Measurements from ENCODE around the gene BAHCC1. TPM values are rescaled to one million over a fixed set of nuclear protein-coding genes. Genes with fewer than 3 reads are reported as not detected.

BAHCC1 gene
- total RNA-seq, 1 donor from 2014 or later: 74.3 TPM

DNA sequence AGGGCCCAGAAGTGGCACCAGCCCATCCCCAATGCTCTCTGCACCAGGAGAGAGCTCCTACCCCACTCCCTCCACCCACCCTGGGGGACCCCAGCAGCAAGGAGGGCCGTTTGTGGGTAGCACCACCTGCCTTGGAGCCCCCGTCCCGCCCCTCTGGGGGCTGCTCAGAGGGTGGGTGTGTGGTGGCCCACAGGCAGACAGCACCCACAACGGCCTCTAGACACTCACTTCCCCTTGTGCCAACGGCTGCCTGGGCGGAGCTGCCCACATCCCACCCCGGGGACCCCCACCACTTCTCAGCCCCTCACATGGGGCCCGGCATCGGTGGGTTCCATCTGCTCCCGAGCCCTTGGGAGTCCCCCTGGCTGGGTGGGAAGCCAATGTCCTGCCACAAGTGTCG lies 33.3 kb downstream of the BAHCC1 start:
- TF ChIP-seq, protein P1, sequence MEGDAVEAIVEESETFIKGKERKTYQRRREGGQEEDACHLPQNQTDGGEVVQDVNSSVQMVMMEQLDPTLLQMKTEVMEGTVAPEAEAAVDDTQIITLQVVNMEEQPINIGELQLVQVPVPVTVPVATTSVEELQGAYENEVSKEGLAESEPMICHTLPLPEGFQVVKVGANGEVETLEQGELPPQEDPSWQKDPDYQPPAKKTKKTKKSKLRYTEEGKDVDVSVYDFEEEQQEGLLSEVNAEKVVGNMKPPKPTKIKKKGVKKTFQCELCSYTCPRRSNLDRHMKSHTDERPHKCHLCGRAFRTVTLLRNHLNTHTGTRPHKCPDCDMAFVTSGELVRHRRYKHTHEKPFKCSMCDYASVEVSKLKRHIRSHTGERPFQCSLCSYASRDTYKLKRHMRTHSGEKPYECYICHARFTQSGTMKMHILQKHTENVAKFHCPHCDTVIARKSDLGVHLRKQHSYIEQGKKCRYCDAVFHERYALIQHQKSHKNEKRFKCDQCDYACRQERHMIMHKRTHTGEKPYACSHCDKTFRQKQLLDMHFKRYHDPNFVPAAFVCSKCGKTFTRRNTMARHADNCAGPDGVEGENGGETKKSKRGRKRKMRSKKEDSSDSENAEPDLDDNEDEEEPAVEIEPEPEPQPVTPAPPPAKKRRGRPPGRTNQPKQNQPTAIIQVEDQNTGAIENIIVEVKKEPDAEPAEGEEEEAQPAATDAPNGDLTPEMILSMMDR (conservative IDR thresholded peaks at IDR 0.05): no peak
- H3K27ac Mint-ChIP-seq: no peak overlapping the region
- no peaks in the 10 kb centered on the region for H3K9me3 Mint-ChIP-seq
- no peaks in the 10 kb centered on the region for H3K4me1 Mint-ChIP-seq (ENCODE audit: unreplicated experiment)
- H3K36me3 Mint-ChIP-seq: no peaks in the 10 kb centered on the region
- DNase-seq (ENCODE audit: extremely low spot score, unreplicated experiment): no peak
- no peak overlapping the region for H3K4me3 Mint-ChIP-seq
- H3K27me3 Mint-ChIP-seq: no peaks in the 10 kb centered on the region

DNA sequence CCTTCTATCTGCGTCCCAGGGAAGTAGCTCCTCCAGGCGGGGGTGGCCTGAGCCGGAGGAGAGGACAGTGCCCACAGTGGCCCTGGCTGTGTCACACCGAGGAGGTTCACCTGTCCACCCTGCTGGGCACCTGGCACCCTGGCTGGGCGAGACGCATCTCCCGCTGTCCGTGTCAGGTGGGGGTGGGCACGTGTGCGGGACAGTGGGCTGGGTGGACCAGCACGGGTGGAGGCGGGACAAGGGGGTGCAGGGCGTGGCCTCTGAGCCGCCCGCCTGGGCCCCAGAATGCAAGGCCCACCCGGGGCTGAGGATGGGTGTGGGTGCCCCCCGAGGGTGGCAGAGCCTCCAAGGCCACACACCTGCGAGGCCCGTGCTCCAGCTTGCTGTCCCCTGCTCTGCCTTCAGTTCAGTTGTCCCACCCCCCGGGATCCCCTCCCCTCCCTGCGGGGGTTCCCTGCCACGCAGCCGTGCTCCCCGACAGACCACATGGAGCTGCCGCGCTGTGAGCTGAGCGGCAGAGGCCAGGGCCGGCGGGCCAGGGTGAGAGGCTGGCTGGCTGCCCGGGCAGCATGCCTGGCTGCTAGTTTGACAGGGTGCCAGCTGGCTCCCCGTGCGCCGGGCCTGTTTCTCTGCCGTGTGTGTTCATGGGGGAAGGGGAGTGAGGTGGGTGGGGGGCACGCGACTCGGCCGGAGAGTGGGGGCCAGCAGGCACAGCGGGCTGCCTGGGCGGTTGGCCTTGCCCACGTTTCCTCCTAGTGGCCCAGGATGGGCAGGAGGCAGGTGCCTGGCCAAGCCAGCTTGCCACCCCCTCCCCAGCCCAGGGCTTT lies 33.9 kb downstream of the BAHCC1 start:
- Mint-ChIP-seq H3K4me3 (no peak overlapping the region), H3K36me3 (no peaks in the 10 kb centered on the region), H3K4me1 (ENCODE audit: unreplicated experiment) (no peaks in the 10 kb centered on the region), H3K27ac (no peak overlapping the region), H3K9me3 (no peaks in the 10 kb centered on the region), H3K27me3 (no peaks in the 10 kb centered on the region)
- TF ChIP-seq, protein P1 (conservative IDR thresholded peaks at IDR 0.05): no peak
- no peak for DNase-seq (ENCODE audit: extremely low spot score, unreplicated experiment)

DNA sequence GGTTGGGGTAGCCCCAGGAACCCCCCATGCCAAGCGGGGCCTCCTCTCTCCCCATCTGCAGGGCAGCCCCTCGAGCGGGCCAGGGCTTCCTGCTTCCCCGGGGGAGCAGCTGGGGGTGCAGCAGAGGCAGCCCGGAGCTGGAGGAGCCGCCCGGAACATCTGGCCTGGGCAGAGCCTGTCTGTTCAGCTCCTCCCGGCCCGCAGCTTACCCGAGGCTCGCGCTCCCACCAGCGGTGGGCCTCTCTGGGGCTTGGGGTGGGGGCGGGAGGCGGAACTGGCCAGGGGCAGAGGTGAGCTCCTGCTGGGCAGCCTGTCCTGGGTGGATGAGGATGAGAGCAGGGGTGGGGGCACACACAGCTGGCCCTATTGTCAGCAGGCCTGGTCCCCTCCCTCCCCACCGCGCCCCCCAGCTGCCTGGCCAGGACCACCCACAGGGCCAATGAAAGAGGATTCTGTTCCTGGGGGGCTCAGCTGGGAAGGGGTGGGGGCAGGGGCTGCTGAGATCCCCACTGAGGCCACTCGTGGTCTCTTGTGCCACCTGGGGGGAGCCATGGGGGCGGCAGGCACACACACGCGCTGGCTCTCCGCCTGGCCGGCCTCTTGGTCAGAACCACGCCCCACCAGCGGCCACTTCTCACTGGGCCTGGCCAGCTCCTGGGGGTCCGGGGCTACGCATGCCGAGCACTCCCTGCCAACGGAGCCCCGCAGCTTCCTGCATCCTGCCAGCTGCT lies 34.7 kb downstream of the BAHCC1 start:
- TF ChIP-seq, protein P1 (conservative IDR thresholded peaks at IDR 0.05): peak; percentile 53
- no peak for DNase-seq (ENCODE audit: extremely low spot score, unreplicated experiment)
- Mint-ChIP-seq H3K9me3 (no peaks in the 10 kb centered on the region), H3K27me3 (no peaks in the 10 kb centered on the region), H3K4me3 (no peak overlapping the region), H3K36me3 (no peaks in the 10 kb centered on the region), H3K4me1 (ENCODE audit: unreplicated experiment) (no peaks in the 10 kb centered on the region), H3K27ac (no peak overlapping the region)

DNA sequence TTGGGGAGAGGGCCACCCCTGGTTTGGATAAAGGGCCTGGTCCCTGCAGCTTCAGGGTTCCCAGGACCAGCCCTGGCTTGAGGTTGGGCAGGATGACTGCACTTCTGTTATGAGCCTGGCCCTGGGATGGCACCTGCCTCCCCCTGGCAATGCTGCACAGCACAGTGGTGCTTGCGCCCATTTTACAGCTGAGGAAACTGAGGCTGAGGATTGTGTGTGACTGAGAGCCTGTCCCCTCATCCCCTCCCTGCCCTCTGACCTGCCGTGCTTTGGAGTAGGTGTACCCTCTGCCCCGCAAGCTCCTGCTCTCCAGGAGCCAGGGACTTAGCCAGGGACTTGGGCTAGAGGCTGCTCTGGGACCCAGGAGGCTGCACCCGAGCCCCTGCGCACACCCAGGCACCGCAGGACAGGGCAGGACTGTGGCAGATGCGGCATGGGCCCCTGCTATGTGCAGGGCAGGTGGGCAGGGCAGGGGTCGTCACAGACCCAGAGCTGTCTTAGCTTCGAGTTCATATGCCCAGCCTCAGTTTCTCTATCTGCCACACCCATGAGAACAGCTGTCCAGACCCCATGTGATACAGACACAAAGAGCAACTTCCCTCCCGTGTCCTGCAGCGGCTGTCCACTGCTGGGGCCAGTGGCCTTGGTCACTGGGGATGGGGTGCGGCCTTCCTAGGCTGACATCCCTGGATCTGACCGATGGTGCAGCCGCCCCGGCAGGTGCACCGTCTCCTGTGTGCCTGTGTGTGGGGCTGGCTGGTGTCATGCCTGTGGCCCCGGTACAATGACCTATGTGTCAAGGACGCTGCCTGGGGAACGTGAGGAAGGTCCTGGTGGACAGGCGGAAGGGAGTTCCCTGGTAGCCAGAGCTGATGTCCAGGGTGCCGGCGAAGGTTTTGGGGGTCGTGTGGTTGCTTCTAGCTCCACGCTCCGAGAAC lies 36.6 kb downstream of the BAHCC1 start:
- H3K4me3 Mint-ChIP-seq: no peak overlapping the region
- H3K27me3 Mint-ChIP-seq: no peaks in the 10 kb centered on the region
- no peak overlapping the region for H3K27ac Mint-ChIP-seq
- no peak for DNase-seq (ENCODE audit: extremely low spot score, unreplicated experiment)
- TF ChIP-seq, protein P1 (conservative IDR thresholded peaks at IDR 0.05): no peak
- H3K4me1 Mint-ChIP-seq (ENCODE audit: unreplicated experiment): no peaks in the 10 kb centered on the region
- no peaks in the 10 kb centered on the region for H3K9me3 Mint-ChIP-seq
- no peaks in the 10 kb centered on the region for H3K36me3 Mint-ChIP-seq

DNA sequence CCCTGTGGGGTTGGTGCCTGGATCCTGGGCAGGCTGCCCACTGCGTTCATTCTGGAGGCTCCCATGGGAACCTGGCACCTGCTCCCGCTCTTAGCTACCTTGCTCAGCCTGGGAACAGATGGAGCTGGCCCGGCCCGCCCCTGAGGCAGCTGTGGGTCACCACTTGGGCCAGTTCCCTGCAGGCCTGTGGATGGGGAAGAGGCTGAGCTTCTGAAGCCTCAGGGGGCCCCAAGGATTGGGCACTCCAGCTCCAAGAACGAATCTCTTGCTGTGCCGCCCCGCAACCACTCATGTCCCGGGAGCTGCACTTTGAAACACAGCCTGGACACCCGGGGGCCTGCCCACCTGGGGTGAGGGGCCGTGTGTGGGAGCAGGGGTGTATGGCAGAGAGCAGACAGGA lies 37.7 kb downstream of the BAHCC1 start:
- no peaks in the 10 kb centered on the region for H3K4me1 Mint-ChIP-seq (ENCODE audit: unreplicated experiment)
- DNase-seq (ENCODE audit: extremely low spot score, unreplicated experiment): no peak
- no peaks in the 10 kb centered on the region for H3K36me3 Mint-ChIP-seq
- H3K27ac Mint-ChIP-seq: no peak overlapping the region
- TF ChIP-seq, protein P1 (conservative IDR thresholded peaks at IDR 0.05): no peak
- no peak overlapping the region for H3K4me3 Mint-ChIP-seq
- no peaks in the 10 kb centered on the region for H3K27me3 Mint-ChIP-seq
- H3K9me3 Mint-ChIP-seq: no peaks in the 10 kb centered on the region
